Measurements from ENCODE around the gene CACNG7. TPM values are rescaled to one million over a fixed set of nuclear protein-coding genes. Genes with fewer than 3 reads are reported as not detected.

CACNG7 gene
- polyA plus RNA-seq, 3 donors = not detected

DNA sequence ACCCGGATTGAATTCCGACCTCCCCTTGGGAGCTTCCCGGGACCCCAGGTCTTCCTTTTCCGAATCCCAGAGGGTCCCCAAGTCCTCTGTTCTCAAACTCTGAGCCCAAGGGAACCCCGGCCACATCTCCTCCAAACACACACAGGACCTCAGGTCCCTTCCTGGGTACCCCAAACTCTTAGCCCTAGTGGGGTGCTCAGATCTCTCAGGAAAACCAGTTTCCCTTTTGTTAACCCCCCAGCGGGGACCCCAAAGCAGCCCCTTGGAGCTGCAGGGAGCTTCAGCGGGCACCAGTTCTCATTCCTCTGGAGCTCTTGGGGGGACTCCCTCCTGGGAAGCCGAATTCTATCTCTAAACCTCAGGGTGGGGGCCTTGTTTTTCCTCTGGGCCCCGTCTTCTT lies 83.1 kb downstream of the CACNG7 start:
- WGBS, 3 donors = 62 to 78% (median 77%) methylated on average over 9 of the region's 9 CpGs
- no peak overlapping the region for H3K27ac ChIP-seq (ENCODE audit: low read depth, low read length)

GRCh38 chr19:53992815-53993214 lies 83.7 kb downstream of the CACNG7 start:
- WGBS, 3 donors = 9 to 26% (median 24%) methylated on average over 38 to 43 of the region's 43 CpGs
- H3K27ac ChIP-seq (ENCODE audit: low read depth, low read length) = no peak overlapping the region

DNA sequence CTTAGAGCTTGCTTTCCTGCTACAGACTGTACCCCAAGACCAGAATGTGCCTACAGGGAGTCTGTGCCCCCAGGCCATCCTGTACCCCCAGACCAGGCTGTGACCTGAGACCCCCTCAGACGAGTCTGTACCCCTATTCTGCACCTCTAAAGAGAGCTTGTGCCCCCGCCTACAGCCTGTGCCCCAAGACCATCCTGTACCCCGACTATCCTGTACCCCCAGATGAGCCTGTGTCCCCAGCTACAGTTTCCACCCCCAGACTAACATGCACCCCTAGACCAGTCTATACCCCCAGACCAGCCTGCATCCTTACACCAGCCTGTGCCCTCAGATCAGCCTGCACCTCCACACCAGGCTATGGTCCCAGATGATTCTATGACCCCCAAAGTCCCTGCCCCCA lies 84.4 kb downstream of the CACNG7 start:
- 57 to 79% (median 69%) methylated on average over 3 of the region's 3 CpGs for WGBS, 3 donors
- H3K27ac ChIP-seq (ENCODE audit: low read depth, low read length) = no peak overlapping the region

Other genes starting within 250 kb of the CACNG7 start
- 1 to 10 TPM in 2 of 3 donors, under 1 TPM in 1; 0.08 to 1.8 (median 1.1) TPM for gene NLRP12, start 85.0 kb upstream of the CACNG7 start, polyA plus RNA-seq
- 100 to 1,000 TPM in 1 of 3 donors, 10 to 100 TPM in 2; 26.0 to 191 (median 94.4) TPM for gene MYADM, start 41.4 kb upstream of the CACNG7 start, polyA plus RNA-seq
- under 1 TPM in 2 of 3 donors, not detected in 1; 0.05 to 0.06 TPM for gene PRKCG, start 27.1 kb upstream of the CACNG7 start, polyA plus RNA-seq
- gene CACNG8, start 53.7 kb downstream of the CACNG7 start, polyA plus RNA-seq = under 1 TPM; 0.02 to 0.34 (median 0.04) TPM
- gene CACNG6, start 82.4 kb downstream of the CACNG7 start, polyA plus RNA-seq = not detected
- gene VSTM1, start 154.6 kb downstream of the CACNG7 start, polyA plus RNA-seq = 1 to 10 TPM in 1 of 3 donors, under 1 TPM in 1, not detected in 1; 0.76 to 2.1 TPM
- gene TARM1, start 172.1 kb downstream of the CACNG7 start, polyA plus RNA-seq = not detected
- 1 to 10 TPM in 2 of 3 donors, under 1 TPM in 1; 0.37 to 6.4 (median 3.5) TPM for gene OSCAR, start 191.5 kb downstream of the CACNG7 start, polyA plus RNA-seq
- 100 to 1,000 TPM in 2 of 3 donors, 10 to 100 TPM in 1; 53.4 to 243 (median 185) TPM for gene NDUFA3, start 193.6 kb downstream of the CACNG7 start, polyA plus RNA-seq
- 10 to 100 TPM in 2 of 3 donors, 1 to 10 TPM in 1; 7.2 to 17.9 (median 11.8) TPM for gene TFPT, start 206.4 kb downstream of the CACNG7 start, polyA plus RNA-seq
- gene PRPF31, start 206.5 kb downstream of the CACNG7 start, polyA plus RNA-seq = 10 to 100 TPM; 21.0 to 47.7 (median 46.6) TPM
- 10 to 100 TPM; 19.4 to 23.6 (median 20.7) TPM for gene CNOT3, start 228.5 kb downstream of the CACNG7 start, polyA plus RNA-seq